HepG2 (cell line): ENCODE results near the gene HMG20B. TPM values are rescaled to one million over a fixed set of nuclear protein-coding genes. Genes with fewer than 3 reads are reported as not detected.

ENCODE experiments used
- ATAC-seq: fragments of 200-7000 bp; cut with Tn5 transposase; 3 replicates; pipeline ENCODE4 v1.9.1; 2020; ENCODE audit warnings: mild to moderate bottlenecking, moderate library complexity
- BruUV-seq: library from RNA; stranded (reverse); fragments of 400-500 nt; replicated peaks from 2 replicates; lab custom pipeline; 2021; lab: Mats Ljungman, UMichigan
- CTCF ChIA-PET: fragments of 300-600 bp; formaldehyde crosslinking; extraction: SDS; loops from one replicate; lab custom pipeline; 2021; ENCODE audit warnings: low total read pairs, inconsistent platforms, low intra/inter-chr PET ratio; lab: Yijun Ruan, JAX
- POLR2A ChIA-PET: fragments of 350-600 bp; sonication (Branson Sonifier 250); formaldehyde crosslinking; loops from one replicate; lab custom pipeline; 2020; ENCODE audit warnings: antibody characterized with exemption, inconsistent platforms; lab: Yijun Ruan, JAX
- DNase-seq: peaks from one replicate; pipeline ENCODE4 v3.0.0-alpha.2; 2015; ENCODE audit warnings: low spot score
- FAIRE-seq: peaks from 3 replicates; lab custom pipeline; 2011; peaks lifted over from hg19 to GRCh38; lab: Jason Lieb, UNC
- H2AFZ ChIP-seq: one replicate; pipeline ENCODE4 v1.6.1; 2011; ENCODE audit warnings: low read length, inconsistent platforms
- H3K27ac ChIP-seq: fragments of 300-600 bp; 3 replicates; pipeline ENCODE4 v1.8.0; 2011; ENCODE audit warnings: mixed run types, mild to moderate bottlenecking, mixed read lengths, low read length, inconsistent platforms; ENCODE audit not compliant: insufficient read depth; ENCODE audit errors: extremely low read length
- H3K27me3 ChIP-seq, 2 experiments: fragments of 200-600 bp in 1 of 2; 2 replicates in 1 of 2; 3 replicates in 1 of 2; pipeline versions ENCODE4 v1.6.0 to v1.8.0; 2011; ENCODE audit warnings: low read length in 2 of 2, mild to moderate bottlenecking in 2 of 2, moderate library complexity in 2 of 2, inconsistent platforms in 1 of 2; ENCODE audit not compliant: insufficient read depth in 2 of 2, control insufficient read depth in 1 of 2
- H3K36me3 ChIP-seq, 2 experiments: fragments of 200-600 bp in 1 of 2; replicated peaks in 1 of 2; 2 replicates in 1 of 2; 3 replicates in 1 of 2; pipeline versions ENCODE4 v1.5.1 to v1.8.0; 2011; ENCODE audit warnings: low read length in 2 of 2, inconsistent platforms in 1 of 2; ENCODE audit not compliant: insufficient read depth in 2 of 2, control insufficient read depth in 1 of 2
- H3K4me1 ChIP-seq: 2 replicates; pipeline ENCODE4 v1.5.1; 2012; ENCODE audit warnings: low read length, inconsistent platforms; ENCODE audit not compliant: insufficient read depth
- H3K4me2 ChIP-seq: 2 replicates; pipeline ENCODE4 v1.6.0; 2011; ENCODE audit warnings: low read depth, low read length, inconsistent platforms
- H3K4me3 ChIP-seq, 3 experiments: fragments of 200-600 bp in 1 of 3; sonication (generic), shearing (Covaris generic) in 1 of 3; replicated peaks in 1 of 3; 2 replicates each; pipeline ENCODE4 v1.5.1; 2011 to 2016; ENCODE audit warnings: low read length in 3 of 3, inconsistent platforms in 2 of 3, low read depth in 2 of 3, mild to moderate bottlenecking in 2 of 3, control low read depth in 1 of 3, mixed read lengths in 1 of 3; ENCODE audit not compliant: insufficient read depth in 1 of 3
- H3K79me2 ChIP-seq: one replicate; pipeline ENCODE4 v1.6.1; 2011; ENCODE audit warnings: low read length, inconsistent platforms; ENCODE audit not compliant: insufficient read depth
- H3K9ac ChIP-seq: 2 replicates; pipeline ENCODE4 v1.6.0; 2011; ENCODE audit warnings: mild to moderate bottlenecking, low read depth, low read length, inconsistent platforms; ENCODE audit not compliant: insufficient read depth
- H3K9me3 ChIP-seq: 2 replicates; pipeline ENCODE4 v1.5.1; 2012; ENCODE audit warnings: mild to moderate bottlenecking, low read length
- H4K20me1 ChIP-seq: 2 replicates; pipeline ENCODE4 v1.6.0; 2011; ENCODE audit warnings: inconsistent platforms, mild to moderate bottlenecking, low read length, moderate library complexity; ENCODE audit not compliant: insufficient read depth
- RBFOX2 ChIP-seq: fragments of 200-400 bp; formaldehyde crosslinking; IDR thresholded peaks from 2 replicates; pipeline ENCODE4 v1.6.1; 2017; ENCODE audit warnings: low read depth, mild to moderate bottlenecking, low read length
- REPIN1 ChIP-seq: sonication (generic); formaldehyde crosslinking; IDR thresholded peaks from 2 replicates; pipeline ENCODE4 v1.8.0; 2022; ENCODE audit warnings: missing genetic modification reagents, low read depth, mild to moderate bottlenecking, borderline replicate concordance
- ZNF274 ChIP-seq: sonication (generic); formaldehyde crosslinking; IDR thresholded peaks from 2 replicates; pipeline ENCODE4 v1.5.1; 2020; ENCODE audit warnings: mild to moderate bottlenecking, missing genetic modification reagents
- ZNF343 ChIP-seq: sonication (generic); formaldehyde crosslinking; IDR thresholded peaks from 2 replicates; pipeline ENCODE4 v1.4.0; 2020; ENCODE audit warnings: mild to moderate bottlenecking, missing genetic modification reagents
- ZNF460 ChIP-seq: sonication (generic); formaldehyde crosslinking; IDR thresholded peaks from 2 replicates; pipeline ENCODE4 v1.5.1; 2020; ENCODE audit warnings: missing genetic modification reagents, mild to moderate bottlenecking, borderline replicate concordance
- WGBS: methylation state at CpG from one replicate; pipeline ENCODE4 v1.1.6; 2017; ENCODE audit warnings: low lambda C conversion rate; 5-methylcytosine and 5-hydroxymethylcytosine counted together
- in situ Hi-C: cut with HindIII; loops from 2 replicates; pipeline ENCODE4 v1.10.0; 2017; ENCODE audit warnings: low pct_unique_long_range_greater_than_20kb; ENCODE audit not compliant: extremely low pct_ligation_motif_present
- intact Hi-C: fragments of 100-400 bp; cut with micrococcal nuclease; formaldehyde crosslinking; loops from one replicate; pipeline ENCODE4 v1.10.0; 2022; ENCODE audit not compliant: unreplicated experiment
- polyA plus RNA-seq, 8 experiments: library from polyadenylated mRNA; depleted of rRNA in 3 of 8; stranded (reverse) in 7 of 8; unstranded in 1 of 8; fragments of >200 nt; fragmentation: Illumina TruSeq in 4 of 8; extraction: Trizol in 4 of 8; gene quantifications; 2 replicates each; pipeline versions ENCODE4 v1.2.1 to v1.2.3, GENCODE V29; 2011 to 2016; ENCODE audit warnings: low read depth in 4 of 8, missing spikeins in 1 of 8, mixed read lengths in 1 of 8; ENCODE audit not compliant: insufficient read depth in 1 of 8
- total RNA-seq, 5 experiments: library from RNA; depleted of rRNA; stranded (reverse); fragments of >200 nt; fragmentation: Illumina TruSeq; extraction: Trizol; gene quantifications; 2 replicates each; pipeline ENCODE4 v1.2.3, GENCODE V29; 2016; ENCODE audit warnings: low read depth in 1 of 5

The HMG20B gene
- total and polyA plus RNA-seq, 2 of the 13 experiments (the other 11 are each of a cell fraction or from before 2014, with no cell fraction given) = 23.9 to 29.2 TPM

- Histone ChIP-seq H3K79me2 (peaks cover 16% of the 10 kb centered on the region), H3K9me3 (no peaks in the 10 kb centered on the region), H3K4me3 (no peak overlapping the region), H3K4me2 (no peak overlapping the region), H3K27me3 (no peaks in the 10 kb centered on the region), H3K9ac (no peak overlapping the region), H3K27ac (no peak overlapping the region), H3K4me1 (no peaks in the 10 kb centered on the region), H4K20me1 (peaks cover 8% of the 10 kb centered on the region; the same call in 1 of the 2 replicates), H2AFZ (no peak overlapping the region), H3K36me3 (peaks cover 31 to 55% of the 10 kb centered on the region in 2 experiments)
- FAIRE-seq (no peak), DNase-seq (no peak), ATAC-seq (no peak)
- in situ Hi-C loops (no loop called here), intact Hi-C loops (no loop called here)
- ChIA-PET CTCF (no interaction called here), POLR2A (no interaction called here)
- WGBS = 100% methylated on average over 4 of the region's 21 CpGs
- TF ChIP-seq REPIN1 (CRISPR knock-in tag) = no peak
- 0 out of 2 replicates have a peak, but pooled peaks have one; percentile 3 for TF ChIP-seq RBFOX2
- BruUV-seq = no TSS peak
Measured at GRCh38 chr19:3523361-3524077, 49.2 kb upstream of the HMG20B start.

DNA sequence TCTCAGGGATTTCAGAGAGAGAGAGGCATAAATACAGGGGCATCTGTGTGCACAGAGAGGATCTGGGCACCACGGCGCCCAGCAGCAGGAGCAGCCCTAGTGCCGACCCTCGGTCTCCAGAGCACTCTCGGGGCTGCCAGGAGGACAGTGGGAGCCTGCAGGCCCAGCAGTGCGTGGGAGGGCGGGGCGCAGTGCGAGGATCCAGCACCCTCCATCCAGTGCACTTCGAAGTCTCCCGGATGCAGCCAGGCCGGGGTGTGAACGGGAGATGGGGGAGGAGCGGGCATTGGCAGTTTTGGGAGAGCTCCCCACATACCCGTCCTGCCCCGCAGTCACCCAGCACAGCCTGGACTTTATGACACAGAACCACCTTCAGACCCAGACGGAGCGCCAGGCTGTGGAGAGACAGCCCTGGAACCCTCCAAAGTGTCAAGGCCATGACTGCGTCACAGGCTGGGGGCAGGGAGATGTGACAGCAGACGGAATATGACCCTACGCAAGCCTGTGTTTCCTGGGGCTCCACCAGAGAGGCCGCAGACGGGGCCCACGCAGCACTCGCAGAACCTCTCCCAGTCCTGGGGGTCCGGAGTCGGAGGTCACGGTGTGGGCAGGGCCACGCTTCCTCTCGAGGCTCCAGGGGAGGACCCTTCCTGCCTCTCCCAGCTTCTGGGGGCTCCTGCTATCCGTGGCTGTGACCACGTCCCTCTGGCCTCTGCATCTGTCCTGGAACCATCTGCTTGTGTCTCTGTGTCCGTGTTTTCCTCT is 48.5 kb upstream of the HMG20B start:
- in situ Hi-C loops = no loop called here
- Histone ChIP-seq H3K36me3 (peaks cover 27 to 49% of the 10 kb centered on the region in 2 experiments), H3K9ac (no peak overlapping the region), H3K9me3 (no peaks in the 10 kb centered on the region), H3K79me2 (peaks cover 11% of the 10 kb centered on the region), H3K27me3 (no peaks in the 10 kb centered on the region), H2AFZ (no peak overlapping the region), H3K4me1 (no peaks in the 10 kb centered on the region), H3K27ac (no peak overlapping the region), H4K20me1 (peaks cover 8% of the 10 kb centered on the region; the same call in 1 of the 2 replicates), H3K4me2 (no peak overlapping the region), H3K4me3 (no peak overlapping the region)
- ChIA-PET CTCF (no interaction called here), POLR2A (no interaction called here)
- no peak for TF ChIP-seq ZNF343 (CRISPR knock-in tag)
- TF ChIP-seq ZNF460 = no peak
- no peak for TF ChIP-seq ZNF274 (CRISPR knock-in tag)
- BruUV-seq = no TSS peak
- DNase-seq (no peak), FAIRE-seq (no peak), ATAC-seq (no peak)
- intact Hi-C loops = no loop called here
- 97% methylated on average over 20 of the region's 33 CpGs for WGBS
